MV-4-11 (cell line): ENCODE results near the gene INSYN2B.

Experiments
- DNase-seq: peaks from one replicate; lab custom pipeline; 2025; lab: John Stamatoyannopoulos, UW

Gene INSYN2B

GRCh38 chr5:169848792-169849191 is 131.5 kb downstream of the INSYN2B start:
- no peak for DNase-seq

- DNase-seq, result no peak
These were observed 132.0 kb downstream of the INSYN2B start for GRCh38 chr5:169848271-169848670.

- no peak for DNase-seq
These were observed 132.8 kb downstream of the INSYN2B start for GRCh38 chr5:169847519-169847918.

GRCh38 chr5:169842699-169843098 is 137.6 kb downstream of the INSYN2B start:
- DNase-seq, result no peak

- no peak for DNase-seq
These were observed 139.9 kb downstream of the INSYN2B start for GRCh38 chr5:169840405-169840804.

GRCh38 chr5:169838688-169839087 is 141.6 kb downstream of the INSYN2B start:
- DNase-seq, result no peak

GRCh38 chr5:169837686-169838085 is 142.6 kb downstream of the INSYN2B start:
- DNase-seq, result no peak

GRCh38 chr5:169836835-169837536 is 143.3 kb downstream of the INSYN2B start:
- DNase-seq, result no peak

- DNase-seq, result peak; percentile 70
These were observed 145.8 kb downstream of the INSYN2B start for GRCh38 chr5:169834540-169834939.

- DNase-seq, result peak; percentile 79
These were observed 146.5 kb downstream of the INSYN2B start for GRCh38 chr5:169833681-169834292.

- DNase-seq, result no peak
These were observed 147.4 kb downstream of the INSYN2B start for GRCh38 chr5:169832845-169833244.

GRCh38 chr5:169832304-169832703 is 148.0 kb downstream of the INSYN2B start:
- DNase-seq, result no peak

GRCh38 chr5:169831331-169831730 is 149.0 kb downstream of the INSYN2B start:
- no peak for DNase-seq

- DNase-seq, result no peak
These were observed 151.9 kb downstream of the INSYN2B start for GRCh38 chr5:169828385-169828784.

GRCh38 chr5:169827769-169828168 is 152.5 kb downstream of the INSYN2B start:
- no peak for DNase-seq

GRCh38 chr5:169826618-169827017 is 153.7 kb downstream of the INSYN2B start:
- no peak for DNase-seq

- no peak for DNase-seq
These were observed 163.3 kb downstream of the INSYN2B start for GRCh38 chr5:169817031-169817430.

- no peak for DNase-seq
These were observed 165.8 kb downstream of the INSYN2B start for GRCh38 chr5:169814522-169814921.
